ENCODE results near the gene LIMS2. TPM values are rescaled to one million over a fixed set of nuclear protein-coding genes. Genes with fewer than 3 reads are reported as not detected.

LIMS2 gene
- total and polyA plus RNA-seq, 2 donors (not counting 3 experiments of a cell fraction or from before 2014, with no cell fraction given) = 48.3 to 55.6 TPM

DNA sequence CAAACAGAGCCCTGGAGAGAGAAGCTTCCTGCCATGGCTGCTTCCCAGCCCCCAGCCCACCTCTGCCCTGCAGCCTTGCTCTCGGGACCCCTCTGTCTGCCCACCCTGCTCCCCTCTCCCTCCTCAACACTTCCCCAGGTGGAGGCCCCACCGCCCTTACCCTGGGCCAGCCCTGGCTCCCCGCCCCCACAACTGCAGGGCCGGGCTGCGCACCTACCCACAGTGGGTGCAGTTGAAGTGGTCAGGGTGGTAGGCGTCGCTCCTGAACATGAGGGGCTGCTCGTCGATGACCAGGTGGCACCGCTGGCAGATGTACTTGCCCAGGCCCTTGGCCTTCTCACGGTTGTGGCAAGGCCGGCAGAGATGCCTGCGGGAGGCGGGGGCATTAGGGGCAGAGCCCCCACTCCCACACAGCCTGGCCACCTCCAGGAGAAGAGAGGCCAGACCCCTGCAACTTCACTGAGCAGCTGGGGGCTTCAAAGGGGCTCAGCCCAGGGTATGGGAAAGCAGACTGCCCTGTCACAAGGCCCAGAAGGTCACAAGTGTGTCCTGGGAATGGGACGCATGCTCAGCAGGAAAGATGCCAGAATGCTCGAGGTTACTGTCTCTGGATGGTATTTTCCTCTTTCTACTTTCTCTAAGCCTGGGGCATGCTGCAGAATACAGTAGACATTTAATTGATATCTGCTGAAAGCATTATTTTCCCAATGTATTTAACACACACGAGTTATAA lies 32.5 kb downstream of the LIMS2 start:
- no peak overlapping the region for H3K4me2 ChIP-seq (ENCODE audit: insufficient read depth, low read length)
- H3K4me3 ChIP-seq (replicated peaks in 1 of 3; ENCODE audit: insufficient read depth in 1 of 3, low read depth in 1 of 3, low read length in 3 of 3) = no peak overlapping the region
- CTCF ChIA-PET = interaction anchor here (1.0 to 6.3 kb wide), 3 partner anchors 11 to 134 kb away, joined by 3 to 37 read pairs (median 4); partner anchors contain the start of gene LIMS2
- POLR2A ChIA-PET = no interaction called here
- H3K9me3 ChIP-seq (replicated peaks; ENCODE audit: control insufficient read depth, insufficient read depth, low read length) = no peaks in the 10 kb centered on the region
- H3K36me3 ChIP-seq (ENCODE audit: control insufficient read depth in 2 of 2, extremely low read depth in 1 of 2, insufficient read depth in 2 of 2, low read length in 2 of 2) = no peaks in the 10 kb centered on the region
- no peak for FAIRE-seq
- no peak for TF ChIP-seq POLR2A (IDR thresholded peaks at IDR 0.05; ENCODE audit: low read depth, low read length)
- no peak for TF ChIP-seq JUN (IDR thresholded peaks at IDR 0.05; ENCODE audit: borderline replicate concordance, insufficient read depth, insufficient read length, low read depth)
- TF ChIP-seq, protein P1, sequence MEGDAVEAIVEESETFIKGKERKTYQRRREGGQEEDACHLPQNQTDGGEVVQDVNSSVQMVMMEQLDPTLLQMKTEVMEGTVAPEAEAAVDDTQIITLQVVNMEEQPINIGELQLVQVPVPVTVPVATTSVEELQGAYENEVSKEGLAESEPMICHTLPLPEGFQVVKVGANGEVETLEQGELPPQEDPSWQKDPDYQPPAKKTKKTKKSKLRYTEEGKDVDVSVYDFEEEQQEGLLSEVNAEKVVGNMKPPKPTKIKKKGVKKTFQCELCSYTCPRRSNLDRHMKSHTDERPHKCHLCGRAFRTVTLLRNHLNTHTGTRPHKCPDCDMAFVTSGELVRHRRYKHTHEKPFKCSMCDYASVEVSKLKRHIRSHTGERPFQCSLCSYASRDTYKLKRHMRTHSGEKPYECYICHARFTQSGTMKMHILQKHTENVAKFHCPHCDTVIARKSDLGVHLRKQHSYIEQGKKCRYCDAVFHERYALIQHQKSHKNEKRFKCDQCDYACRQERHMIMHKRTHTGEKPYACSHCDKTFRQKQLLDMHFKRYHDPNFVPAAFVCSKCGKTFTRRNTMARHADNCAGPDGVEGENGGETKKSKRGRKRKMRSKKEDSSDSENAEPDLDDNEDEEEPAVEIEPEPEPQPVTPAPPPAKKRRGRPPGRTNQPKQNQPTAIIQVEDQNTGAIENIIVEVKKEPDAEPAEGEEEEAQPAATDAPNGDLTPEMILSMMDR (IDR thresholded peaks at IDR 0.05; ENCODE audit: extremely low read depth in 1 of 2, insufficient read depth in 1 of 2, low read depth in 1 of 2, low read length in 2 of 2) = no peak
- TF ChIP-seq MYC (IDR thresholded peaks at IDR 0.05; ENCODE audit: low read depth, low read length) = no peak
- TF ChIP-seq EZH2 (IDR thresholded peaks at IDR 0.05; ENCODE audit: borderline replicate concordance, low read depth, low read length, severe bottlenecking) = no peak
- no peak for TF ChIP-seq FOS (IDR thresholded peaks at IDR 0.05; ENCODE audit: borderline replicate concordance, insufficient read depth, low read length)
- TF ChIP-seq POLR2AphosphoS5 (IDR thresholded peaks at IDR 0.05; ENCODE audit: insufficient read depth, low read depth, low read length) = no peak
- TF ChIP-seq, protein P2, sequence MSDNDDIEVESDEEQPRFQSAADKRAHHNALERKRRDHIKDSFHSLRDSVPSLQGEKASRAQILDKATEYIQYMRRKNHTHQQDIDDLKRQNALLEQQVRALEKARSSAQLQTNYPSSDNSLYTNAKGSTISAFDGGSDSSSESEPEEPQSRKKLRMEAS (IDR thresholded peaks at IDR 0.05; ENCODE audit: insufficient read depth, insufficient read length) = no peak
- no peak for TF ChIP-seq GATA2 (IDR thresholded peaks at IDR 0.05; ENCODE audit: insufficient read depth, insufficient read length, low read depth, low read length)
- H4K20me1 ChIP-seq (replicated peaks; ENCODE audit: control insufficient read depth, extremely low read depth, insufficient read depth, low read length) = no peaks in the 10 kb centered on the region
- no peak overlapping the region for H3K9ac ChIP-seq (replicated peaks; ENCODE audit: extremely low read depth, insufficient read depth, low read length)
- H3K27me3 ChIP-seq (ENCODE audit: control insufficient read depth in 2 of 2, insufficient read depth in 2 of 2, low read length in 2 of 2) = no peaks in the 10 kb centered on the region
- DNase-seq (ENCODE audit: low read depth, low spot score) = no peak
- no TSS peak for BruUV-seq (replicated peaks)
- no peak overlapping the region for H2AFZ ChIP-seq (ENCODE audit: low read depth, low read length)
- H3K9me1 ChIP-seq (replicated peaks; ENCODE audit: control insufficient read depth, extremely low read depth, insufficient read depth, low read length) = no peaks in the 10 kb centered on the region
- dilution Hi-C loops (cut with MboI; ENCODE audit: extremely low pct_ligation_motif_present, low sequenced_read_pairs) = no loop called here
- no peaks in the 10 kb centered on the region for H3K79me2 ChIP-seq (ENCODE audit: control insufficient read depth, insufficient read depth, low read length)
- intact Hi-C loops (cut with micrococcal nuclease) = no loop called here
- peaks cover 40% of the 10 kb centered on the region for H3K4me1 ChIP-seq (ENCODE audit: control insufficient read depth, extremely low read depth, insufficient read depth, low read length)
- H3K27ac ChIP-seq (ENCODE audit: insufficient read depth, low read depth, low read length) = no peak overlapping the region
